HuH-7.5 (cell line): ENCODE measurements around the gene HEMK1.

ENCODE experiments used
- DNase-seq: peaks from one replicate; pipeline ENCODE4 v3.0.0; 2011; ENCODE audit warnings: low spot score

The HEMK1 gene

GRCh38 chr3:50645378-50645777 lies 76.1 kb downstream of the HEMK1 start:
- DNase-seq, result no peak
